Mesendoderm (in vitro differentiated cells): ENCODE data around the gene OR8B3.

Source experiments
- DNase-seq: peaks from one replicate; pipeline ENCODE4 v3.0.0; 2013
- H2AK5ac ChIP-seq: 2 replicates; pipeline ENCODE4 v1.6.1; 2013; ENCODE audit warnings: low read length, inconsistent platforms
- H2BK120ac ChIP-seq: 2 replicates; pipeline ENCODE4 v1.6.1; 2013; ENCODE audit warnings: low read depth, mild to moderate bottlenecking, low read length, moderate library complexity, mixed read lengths
- H2BK15ac ChIP-seq: replicated peaks from 2 replicates; pipeline ENCODE4 v1.6.1; 2013; ENCODE audit warnings: low read depth, mild to moderate bottlenecking, moderate library complexity
- H2BK5ac ChIP-seq: 2 replicates; pipeline ENCODE4 v1.6.1; 2013; ENCODE audit warnings: low read length, inconsistent platforms
- H3K18ac ChIP-seq: 2 replicates; pipeline ENCODE4 v1.6.1; 2013; ENCODE audit warnings: mild to moderate bottlenecking, low read length, mixed read lengths
- H3K23ac ChIP-seq: one replicate; pipeline ENCODE4 v1.6.1; 2013; ENCODE audit warnings: low read length
- H3K27ac ChIP-seq: 2 replicates; pipeline ENCODE4 v1.5.1; 2013; ENCODE audit warnings: low read depth, mild to moderate bottlenecking, inconsistent platforms, low read length, moderate library complexity
- H3K27me3 ChIP-seq: 2 replicates; pipeline ENCODE4 v1.6.1; 2013; ENCODE audit warnings: low read length, control low read depth, mild to moderate bottlenecking, inconsistent platforms; ENCODE audit not compliant: insufficient read depth, poor library complexity
- H3K36me3 ChIP-seq: 2 replicates; pipeline ENCODE4 v1.6.1; 2013; ENCODE audit warnings: low read length, inconsistent platforms; ENCODE audit not compliant: control insufficient read depth, insufficient read depth
- H3K4ac ChIP-seq: one replicate; pipeline ENCODE4 v1.6.1; 2013; ENCODE audit warnings: low read depth, mild to moderate bottlenecking, low read length, moderate library complexity
- H3K4me1 ChIP-seq: 2 replicates; pipeline ENCODE4 v1.6.1; 2013; ENCODE audit warnings: low read depth, low read length, inconsistent platforms; ENCODE audit not compliant: control insufficient read depth
- H3K4me2 ChIP-seq: 2 replicates; pipeline ENCODE4 v1.6.1; 2013; ENCODE audit warnings: low read length
- H3K4me3 ChIP-seq: 2 replicates; pipeline ENCODE4 v1.5.1; 2013; ENCODE audit warnings: mild to moderate bottlenecking, low read length
- H3K56ac ChIP-seq: one replicate; pipeline ENCODE4 v1.6.1; 2013; ENCODE audit warnings: low read length
- H3K79me1 ChIP-seq: 2 replicates; pipeline ENCODE4 v1.6.1; 2013; ENCODE audit warnings: low read length, inconsistent platforms
- H3K79me2 ChIP-seq: 2 replicates; pipeline ENCODE4 v1.6.1; 2013; ENCODE audit warnings: mild to moderate bottlenecking, low read length; ENCODE audit not compliant: control insufficient read depth, insufficient read depth
- H3K9ac ChIP-seq: 2 replicates; pipeline ENCODE4 v1.6.1; 2013; ENCODE audit warnings: low read length, inconsistent platforms
- H4K5ac ChIP-seq: one replicate; pipeline ENCODE4 v1.6.1; 2013; ENCODE audit warnings: low read length
- H4K8ac ChIP-seq: one replicate; pipeline ENCODE4 v1.6.1; 2013; ENCODE audit warnings: low read depth, mild to moderate bottlenecking, control low read depth, low read length, moderate library complexity
- WGBS: extraction: QIAGEN DNeasy Blood & Tissue Kit; methylation state at CpG from one replicate; pipeline ENCODE4 v1.1.7; 2013; ENCODE audit warnings: low lambda C conversion rate, missing lambda C conversion rate; ENCODE audit not compliant: insufficient coverage; ENCODE audit errors: extremely low coverage; 5-methylcytosine and 5-hydroxymethylcytosine counted together

Gene OR8B3

GRCh38 chr11:124346311-124346955 lies 52.4 kb downstream of the OR8B3 start:
- Histone ChIP-seq H4K5ac (no peak overlapping the region), H3K79me1 (no peaks in the 10 kb centered on the region), H3K4me3 (no peak overlapping the region), H4K8ac (no peak overlapping the region), H3K79me2 (no peaks in the 10 kb centered on the region), H2BK5ac (no peak overlapping the region), H3K4me1 (no peaks in the 10 kb centered on the region), H3K4me2 (no peak overlapping the region), H3K27me3 (no peaks in the 10 kb centered on the region), H3K9ac (no peak overlapping the region), H2AK5ac (no peak overlapping the region), H3K18ac (no peak overlapping the region), H2BK15ac (no peak overlapping the region), H3K4ac (no peak overlapping the region), H2BK120ac (no peak overlapping the region), H3K36me3 (no peaks in the 10 kb centered on the region), H3K27ac (no peak overlapping the region), H3K23ac (no peak overlapping the region), H3K56ac (no peak overlapping the region)
- WGBS: no CpG with 5 or more reads among the region's 3 CpGs
- no peak for DNase-seq
